ENCODE measurements around the gene RBM47. TPM values are rescaled to one million over a fixed set of nuclear protein-coding genes. Genes with fewer than 3 reads are reported as not detected.

RBM47 gene
- total RNA-seq, 1 donor from 2014 or later, result 108 TPM

- DNase-seq, result no peak
- TF ChIP-seq CTCF (IDR thresholded peaks at IDR 0.05), result no peak
- no peak overlapping the region for H3K27ac ChIP-seq
- H3K4me3 ChIP-seq, result no peak overlapping the region
- no peaks in the 10 kb centered on the region for H3K27me3 ChIP-seq (ENCODE audit: low read depth)
- intact Hi-C loops (cut with DNase I), result no loop called here
- H3K9me3 ChIP-seq, result no peaks in the 10 kb centered on the region
- peaks cover 32% of the 10 kb centered on the region for H3K4me1 ChIP-seq
- H3K36me3 ChIP-seq, result no peaks in the 10 kb centered on the region
- ATAC-seq, result peak in 1 of 2 donors; percentile 7
These were observed 6.8 kb downstream of the RBM47 start for GRCh38 chr4:40622913-40623312.

DNA sequence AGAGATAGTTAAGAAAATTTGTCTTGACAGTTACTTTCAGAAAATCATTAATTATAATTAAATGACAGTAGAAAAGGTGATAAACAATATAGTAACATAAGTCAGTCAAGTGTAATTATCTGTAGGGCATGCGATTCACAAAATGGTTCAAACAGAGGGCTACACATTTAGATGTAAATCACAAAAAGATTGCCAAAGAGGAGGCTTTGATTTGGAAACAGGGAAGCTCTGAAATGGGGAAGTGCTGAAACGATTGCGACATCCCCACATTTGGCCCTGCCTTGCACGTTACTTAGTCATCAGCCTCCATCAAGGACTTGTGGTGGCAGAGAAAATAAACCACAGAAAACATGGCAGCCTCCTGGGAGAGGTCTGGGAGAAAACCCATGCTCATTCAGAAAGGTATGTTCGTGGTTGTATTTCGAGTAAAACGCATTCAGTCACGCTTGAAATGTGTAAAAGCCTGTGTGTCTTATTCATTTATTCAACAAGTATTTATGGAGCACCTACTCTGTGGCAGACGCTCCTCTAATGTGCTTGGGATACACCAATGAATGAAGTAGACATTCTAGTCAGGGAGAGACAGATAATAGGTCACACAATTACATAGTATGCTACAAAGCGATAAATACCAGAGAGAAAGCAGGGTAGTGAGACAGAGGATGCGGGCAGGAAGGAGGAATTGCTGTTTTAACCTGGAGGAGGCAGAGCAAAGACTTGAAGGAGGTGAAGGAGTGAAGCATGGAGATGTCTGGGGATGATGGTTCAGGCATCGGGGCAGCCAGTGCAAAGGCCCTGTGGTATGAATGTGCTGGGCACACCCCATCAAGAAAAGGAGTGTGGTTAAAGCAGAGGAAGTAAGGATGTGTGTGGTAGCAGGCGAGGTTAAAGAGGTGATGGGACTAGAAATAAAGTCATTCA, 7.8 kb downstream of the RBM47 start:
- Histone ChIP-seq H3K27me3 (ENCODE audit: low read depth) (no peaks in the 10 kb centered on the region), H3K9me3 (no peaks in the 10 kb centered on the region), H3K27ac (peak overlapping the region; percentile 73), H3K4me1 (peaks cover 32% of the 10 kb centered on the region), H3K4me3 (no peak overlapping the region), H3K36me3 (no peaks in the 10 kb centered on the region)
- DNase-seq (peak; percentile 88), ATAC-seq (peak; percentile 91 to 93)
- intact Hi-C loops (cut with DNase I), result no loop called here
- no peak for TF ChIP-seq CTCF (IDR thresholded peaks at IDR 0.05)

DNA sequence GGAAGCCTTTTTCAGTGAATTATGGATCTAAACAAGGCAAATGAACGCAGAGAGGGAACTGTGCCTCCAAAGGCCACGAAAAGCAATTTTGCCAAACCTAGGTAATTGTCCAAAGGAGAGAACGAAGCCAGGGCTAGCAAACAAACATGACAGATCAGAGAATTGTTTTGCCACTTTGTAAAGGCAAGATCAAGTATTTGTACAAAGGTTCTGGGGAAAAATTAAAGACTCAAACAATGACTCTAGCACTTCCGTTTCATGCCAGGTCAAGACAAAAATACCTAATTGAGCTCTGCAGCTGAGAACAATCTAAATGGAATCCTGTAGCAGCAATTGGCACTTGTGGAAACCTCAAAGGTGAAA, 8.5 kb downstream of the RBM47 start:
- Histone ChIP-seq H3K27me3 (ENCODE audit: low read depth) (no peaks in the 10 kb centered on the region), H3K4me3 (no peak overlapping the region), H3K9me3 (no peaks in the 10 kb centered on the region), H3K27ac (peak overlapping the region; percentile 73), H3K4me1 (peaks cover 32% of the 10 kb centered on the region), H3K36me3 (no peaks in the 10 kb centered on the region)
- intact Hi-C loops (cut with DNase I), result no loop called here
- ATAC-seq (peak in 1 of 2 donors; percentile 15), DNase-seq (no peak)
- no peak for TF ChIP-seq CTCF (IDR thresholded peaks at IDR 0.05)

DNA sequence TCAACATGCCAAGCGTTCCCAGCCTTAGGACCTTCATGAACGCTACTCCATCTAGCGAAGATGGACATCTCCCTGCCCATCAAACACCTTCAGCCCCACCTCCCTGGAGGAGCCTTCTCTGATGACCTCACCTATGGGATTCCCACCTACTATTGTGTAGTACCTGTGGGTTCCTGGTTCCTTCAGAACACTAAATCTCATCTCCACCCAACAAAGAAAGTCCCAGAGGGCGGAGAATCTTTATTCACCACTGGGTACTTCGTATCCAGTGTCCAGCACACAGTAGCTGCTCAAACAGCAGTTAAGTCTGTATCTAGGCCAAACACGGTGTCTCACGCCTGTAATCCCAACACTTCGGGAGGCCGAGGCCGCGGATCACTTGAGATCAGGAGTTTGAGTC, 10.1 kb downstream of the RBM47 start:
- intact Hi-C loops (cut with DNase I), result no loop called here
- Histone ChIP-seq H3K9me3 (no peaks in the 10 kb centered on the region), H3K4me1 (peaks cover 32% of the 10 kb centered on the region), H3K4me3 (no peak overlapping the region), H3K27ac (no peak overlapping the region), H3K36me3 (no peaks in the 10 kb centered on the region), H3K27me3 (ENCODE audit: low read depth) (no peaks in the 10 kb centered on the region)
- ATAC-seq (no peak), DNase-seq (no peak)
- TF ChIP-seq CTCF (IDR thresholded peaks at IDR 0.05), result no peak

DNA sequence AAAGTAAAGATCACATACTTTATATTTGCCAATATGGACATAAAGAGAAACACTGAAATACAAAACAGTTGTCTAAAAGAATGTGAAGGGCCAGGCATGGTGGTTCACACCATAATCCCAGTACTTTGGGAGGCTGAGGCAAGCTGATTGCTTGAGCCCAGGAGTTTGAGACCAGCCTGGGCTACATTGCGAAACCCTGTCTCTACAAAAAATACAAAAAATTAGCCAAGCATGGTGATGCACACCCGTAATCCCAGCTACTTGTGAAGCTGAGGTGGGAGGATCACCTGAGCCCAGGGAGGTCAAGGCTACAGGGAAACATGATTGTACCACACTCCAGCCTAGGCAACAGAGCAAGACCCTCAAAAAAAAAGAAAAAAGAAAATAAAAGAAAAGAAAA, 11.8 kb downstream of the RBM47 start:
- Histone ChIP-seq H3K9me3 (no peaks in the 10 kb centered on the region), H3K27ac (no peak overlapping the region), H3K4me3 (no peak overlapping the region), H3K4me1 (peaks cover 23% of the 10 kb centered on the region), H3K27me3 (ENCODE audit: low read depth) (no peaks in the 10 kb centered on the region), H3K36me3 (no peaks in the 10 kb centered on the region)
- TF ChIP-seq CTCF (IDR thresholded peaks at IDR 0.05), result no peak
- no peak for DNase-seq
- intact Hi-C loops (cut with DNase I), result no loop called here
- ATAC-seq, result no peak

Data from lower lobe of right lung (tissue), 2 donors.